ENCODE results near the gene VPS37C.

The VPS37C gene

GRCh38 chr11:61091373-61092279 is 69.6 kb downstream of the VPS37C start:
- no peak for DNase-seq

- no peak for DNase-seq
These were observed 70.2 kb downstream of the VPS37C start for GRCh38 chr11:61090982-61091372.

DNA sequence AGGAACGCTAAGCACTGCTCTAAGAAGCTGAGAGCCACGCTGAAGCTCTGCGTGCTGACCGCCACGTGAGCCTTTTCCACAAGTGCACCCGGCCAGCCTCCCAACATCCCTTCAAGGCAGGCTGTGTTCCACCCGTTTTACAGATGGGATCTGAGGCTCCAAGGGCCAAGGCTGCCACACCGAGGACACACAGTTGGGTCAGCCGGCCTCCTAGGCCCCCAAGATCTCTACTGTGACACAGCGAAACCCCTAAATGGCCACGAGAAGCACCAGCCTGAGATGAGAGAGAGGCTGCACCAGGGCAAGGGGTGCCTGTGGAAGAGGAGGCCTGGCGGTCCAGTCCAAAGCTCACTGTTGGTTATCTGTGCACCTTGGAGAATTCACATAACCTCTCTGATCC is 70.7 kb downstream of the VPS37C start:
- no peak for DNase-seq

GRCh38 chr11:61089806-61090491 is 71.3 kb downstream of the VPS37C start:
- DNase-seq: no peak

- no peak for DNase-seq
These were observed 73.7 kb downstream of the VPS37C start for GRCh38 chr11:61087426-61088119.

GRCh38 chr11:61083601-61084147 is 77.6 kb downstream of the VPS37C start:
- no peak for DNase-seq

DNA sequence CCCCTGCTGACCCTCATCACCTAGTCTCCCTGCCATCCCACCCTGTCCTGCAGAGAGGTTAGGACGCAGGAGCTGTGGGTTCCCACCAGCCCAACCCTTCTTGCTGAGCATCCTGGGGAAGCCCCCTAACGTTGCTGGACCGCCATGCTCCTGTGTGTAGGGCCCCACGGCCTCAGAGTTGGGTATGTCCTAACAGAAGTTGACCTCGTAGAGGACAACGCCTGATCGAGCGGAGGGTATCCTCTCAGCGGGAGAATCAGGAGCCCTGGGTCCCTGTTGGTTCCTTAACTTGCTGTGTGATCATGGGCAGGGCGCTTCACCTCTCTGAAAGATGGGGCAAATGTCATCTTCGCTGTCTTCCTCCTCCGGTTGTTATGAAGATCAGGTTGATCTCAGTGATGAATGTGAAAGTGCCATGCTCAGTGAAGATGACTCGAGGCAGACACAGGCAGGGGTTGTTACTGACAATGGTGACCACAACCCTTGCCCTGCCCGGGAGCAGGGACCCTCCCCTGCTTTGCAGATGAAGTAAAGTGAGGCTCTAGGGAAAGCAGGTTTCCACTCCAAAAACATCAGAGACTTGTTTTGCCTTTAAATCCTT is 78.2 kb downstream of the VPS37C start:
- no peak for DNase-seq

- no peak for DNase-seq
These were observed 79.0 kb downstream of the VPS37C start for GRCh38 chr11:61082062-61082870.

GRCh38 chr11:61080986-61081590 is 80.1 kb downstream of the VPS37C start:
- DNase-seq: no peak

DNA sequence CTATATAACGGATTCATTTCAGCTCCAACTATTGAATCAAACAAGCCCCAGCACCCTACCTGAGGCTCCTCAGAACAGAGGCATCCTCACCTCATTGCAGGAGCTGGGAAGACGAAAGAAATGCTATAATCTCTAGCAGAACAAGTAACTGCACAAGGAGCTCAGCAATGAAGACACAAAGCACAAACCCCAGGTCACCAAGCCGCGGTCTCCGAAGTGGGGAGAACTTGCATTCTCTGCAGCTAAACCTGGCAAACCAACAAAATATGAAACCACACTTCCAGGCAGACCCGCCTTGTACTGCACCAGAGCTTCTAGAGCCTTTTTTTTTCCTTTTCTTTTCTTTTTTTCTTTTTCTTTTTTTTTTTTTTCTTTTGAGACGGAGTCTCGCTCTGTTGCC is 80.7 kb downstream of the VPS37C start:
- no peak for DNase-seq
